Testis (tissue), 2 donors: ENCODE measurements around the gene SEC14L1.

Source experiments
- POLR2A ChIP-seq: fragments of 450-650 bp; IDR thresholded peaks from one replicate; pipeline ENCODE4 v1.6.1; 2017; ENCODE audit warnings: antibody characterized with exemption, mild to moderate bottlenecking, moderate library complexity
- TF ChIP-seq, protein P1 (sequence below), 3 experiments: fragments of 450-650 bp in 2 of 3; fragments of 200-600 bp in 1 of 3; sonication (generic) in 1 of 3; IDR thresholded peaks; one replicate each; pipeline ENCODE4 v1.5.1; 2016 to 2019; ENCODE audit warnings: antibody characterized with exemption in 3 of 3, mild to moderate bottlenecking in 2 of 3, moderate library complexity in 1 of 3

DNA sequence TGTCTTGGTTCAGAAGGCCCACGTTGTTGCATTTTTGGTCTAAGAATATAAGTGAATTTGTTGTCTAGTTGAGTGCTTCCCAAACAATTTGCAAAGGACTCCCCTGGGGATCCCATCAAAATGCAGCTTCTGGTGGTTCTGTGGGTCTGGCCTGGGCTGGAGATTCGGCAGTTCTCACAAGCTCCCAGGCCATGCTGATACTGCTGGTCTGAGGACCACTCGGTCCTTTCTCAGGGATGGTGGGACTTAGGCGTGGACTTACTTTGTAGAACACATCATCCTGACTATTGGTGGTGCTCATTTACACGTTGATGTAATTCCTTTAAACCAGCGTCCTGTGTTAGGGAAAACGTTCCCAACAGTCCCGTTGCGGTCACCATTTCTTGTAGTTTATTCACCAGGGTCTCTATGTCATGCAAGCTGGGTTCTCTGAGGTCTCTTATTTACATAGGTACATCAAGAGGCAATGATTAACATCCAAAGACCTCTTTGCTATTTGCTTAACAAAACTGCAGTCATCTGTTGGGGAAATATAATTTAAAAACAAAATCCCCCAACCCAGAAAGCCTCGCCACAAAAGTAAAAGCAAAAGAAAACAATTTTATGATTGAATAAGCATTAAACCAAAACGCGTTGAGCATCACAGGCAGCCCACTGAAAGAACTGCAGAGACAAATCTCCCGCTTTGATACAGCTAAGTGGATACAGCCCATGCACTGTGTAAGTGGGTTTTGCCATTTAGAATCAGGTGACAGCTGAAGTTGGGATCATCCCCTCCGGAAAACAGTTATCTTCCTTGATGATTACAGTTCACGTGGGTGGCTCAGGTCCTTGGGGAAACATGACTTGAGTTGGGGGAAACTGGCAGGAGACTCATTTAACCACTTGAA is 39.0 kb upstream of the SEC14L1 start:
- TF ChIP-seq, protein P1, sequence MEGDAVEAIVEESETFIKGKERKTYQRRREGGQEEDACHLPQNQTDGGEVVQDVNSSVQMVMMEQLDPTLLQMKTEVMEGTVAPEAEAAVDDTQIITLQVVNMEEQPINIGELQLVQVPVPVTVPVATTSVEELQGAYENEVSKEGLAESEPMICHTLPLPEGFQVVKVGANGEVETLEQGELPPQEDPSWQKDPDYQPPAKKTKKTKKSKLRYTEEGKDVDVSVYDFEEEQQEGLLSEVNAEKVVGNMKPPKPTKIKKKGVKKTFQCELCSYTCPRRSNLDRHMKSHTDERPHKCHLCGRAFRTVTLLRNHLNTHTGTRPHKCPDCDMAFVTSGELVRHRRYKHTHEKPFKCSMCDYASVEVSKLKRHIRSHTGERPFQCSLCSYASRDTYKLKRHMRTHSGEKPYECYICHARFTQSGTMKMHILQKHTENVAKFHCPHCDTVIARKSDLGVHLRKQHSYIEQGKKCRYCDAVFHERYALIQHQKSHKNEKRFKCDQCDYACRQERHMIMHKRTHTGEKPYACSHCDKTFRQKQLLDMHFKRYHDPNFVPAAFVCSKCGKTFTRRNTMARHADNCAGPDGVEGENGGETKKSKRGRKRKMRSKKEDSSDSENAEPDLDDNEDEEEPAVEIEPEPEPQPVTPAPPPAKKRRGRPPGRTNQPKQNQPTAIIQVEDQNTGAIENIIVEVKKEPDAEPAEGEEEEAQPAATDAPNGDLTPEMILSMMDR (IDR thresholded peaks at IDR 0.05): no peak
- TF ChIP-seq POLR2A: no peak
